Adrenal gland (tissue), 12 donors: ENCODE measurements around the gene TTC3. TPM values are rescaled to one million over a fixed set of nuclear protein-coding genes. Genes with fewer than 3 reads are reported as not detected.

ENCODE experiments used
- DNase-seq, 7 donors: peaks; one replicate each; pipeline ENCODE4 v3.0.0-alpha.2; 2019 to 2020
- H3K27ac ChIP-seq, 5 donors: fragments of 200-600 bp; sonication (generic) in 4 of 5; 1 replicate in 3 of 5; 2 replicates in 2 of 5; pipeline versions ENCODE4 v1.5.1 to v1.8.0; 2016 to 2020; ENCODE audit warnings: mild to moderate bottlenecking in 1 of 5
- H3K27me3 ChIP-seq: fragments of 200-600 bp; 2 replicates; pipeline ENCODE4 v1.8.0; 2021
- H3K36me3 ChIP-seq, 2 donors: fragments of 200-600 bp; replicated peaks in 1 of 2; 1 replicate in 1 of 2; 2 replicates in 1 of 2; pipeline versions ENCODE4 v1.5.1 to v1.8.0; 2018 to 2022
- H3K4me1 ChIP-seq, 2 donors: fragments of 200-600 bp; replicated peaks in 1 of 2; 1 replicate in 1 of 2; 2 replicates in 1 of 2; pipeline versions ENCODE4 v1.5.1 to v1.8.0; 2018 to 2021
- H3K4me3 ChIP-seq, 4 donors: fragments of 200-600 bp; sonication (generic) in 3 of 4; one replicate each; pipeline ENCODE4 v1.5.1; 2016 to 2018
- H3K9me3 ChIP-seq, 3 donors: fragments of 200-600 bp; sonication (generic) in 1 of 3; replicated peaks in 1 of 3; 1 replicate in 2 of 3; 2 replicates in 1 of 3; pipeline versions ENCODE4 v1.5.1 to v1.8.0; 2016 to 2021
- POLR2A ChIP-seq, 2 donors: fragments of 450-650 bp; IDR thresholded peaks; one replicate each; pipeline ENCODE4 v1.6.1; 2017; ENCODE audit warnings: antibody characterized with exemption in 2 of 2, mild to moderate bottlenecking in 2 of 2, moderate library complexity in 1 of 2
- WGBS, 4 donors: extraction: QIAGEN DNeasy Blood & Tissue Kit in 2 of 4; methylation state at CpG; one replicate each; pipeline versions ENCODE4 v1.1.5 to v1.1.7; 2013 to 2017; 5-methylcytosine and 5-hydroxymethylcytosine counted together
- intact Hi-C, 2 donors: fragments of 100-400 bp; cut with DNase I; formaldehyde crosslinking; loops; one replicate each; pipeline versions ENCODE4 v1.14.1 to v1.15.0; 2022 to 2023
- polyA plus RNA-seq, 3 donors: library from polyadenylated mRNA; stranded (reverse); fragments of 200-250 nt in 2 of 3; fragments of 350-450 nt in 1 of 3; fragmentation: Illumina TruSeq in 1 of 3; extraction: RNeasy Lipid Tissue Mini Kit (QIAGEN cat#74804) in 1 of 3; gene quantifications; one replicate each; pipeline ENCODE4 v1.2.3, GENCODE V29; 2013 to 2014
- total RNA-seq, 9 donors: library from RNA; depleted of rRNA in 4 of 9; stranded (reverse); fragments of >200 nt in 4 of 9; fragments of 120-200 nt in 1 of 9; fragmentation: NEBNext Ultra II Directional in 1 of 9; extraction: Animal tissue kit (Norgen Biotek cat#: 25700) in 1 of 9; gene quantifications; one replicate each; pipeline versions ENCODE4 v1.1.0 to v1.2.4, GENCODE V29; 2013 to 2023
- TF ChIP-seq, protein P1 (sequence below), 6 experiments: fragments of 450-650 bp in 4 of 6; fragments of 200-600 bp in 2 of 6; sonication (generic) in 1 of 6; IDR thresholded peaks; 1 replicate in 5 of 6; 2 replicates in 1 of 6; pipeline versions ENCODE4 v1.5.1 to v1.8.0; 2016 to 2021; ENCODE audit warnings: antibody characterized with exemption in 6 of 6, mild to moderate bottlenecking in 2 of 6, moderate library complexity in 1 of 6
- donor health status: healthy with polysubstance abuse.
- donor health status: Bipolar disorder and iron deficiency.
- donor health status: DM: yes; HTN: yes; CAD: no.
- donor health status: DM: no; HTN: no; CAD: no.
- donor health status: DM: no; HTN: no; CAD: no.
- donor health status: DM: yes; HTN: yes; CAD: no.

TTC3 gene
- total and polyA plus RNA-seq, 12 donors, result 37.9 to 286 (median 136) TPM

DNA sequence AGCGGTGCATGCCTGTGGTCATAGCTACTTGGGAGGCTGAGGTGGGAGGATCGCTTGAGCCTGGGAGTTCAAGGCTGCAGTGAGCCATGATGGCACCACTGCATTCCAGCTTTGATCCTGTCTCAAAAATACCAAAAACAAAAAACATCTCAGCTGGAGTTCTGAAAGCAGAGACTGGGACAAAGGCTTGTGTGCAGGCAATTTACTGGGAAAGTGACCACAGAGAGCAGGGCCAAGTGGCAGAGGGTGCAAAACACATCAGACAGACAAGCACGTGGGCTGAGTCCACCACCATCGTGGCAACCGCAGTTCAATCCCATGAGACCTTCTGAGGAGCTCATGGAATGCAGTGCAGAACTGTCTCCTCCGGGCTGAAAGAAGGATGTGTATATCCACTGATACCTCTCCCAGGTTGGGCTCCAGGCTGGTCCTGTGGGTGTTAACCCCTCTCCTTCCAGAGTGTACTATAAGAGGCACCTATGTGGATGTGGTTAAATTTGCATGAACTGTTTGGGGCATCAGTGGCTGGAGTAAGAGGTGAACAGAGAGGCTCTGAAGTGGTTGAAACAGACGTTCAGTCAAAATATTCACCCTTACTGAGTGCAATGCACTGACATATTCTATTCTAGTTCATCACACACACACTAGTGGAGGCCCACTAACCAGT is 11.0 kb upstream of the TTC3 start:
- TF ChIP-seq, protein P1, sequence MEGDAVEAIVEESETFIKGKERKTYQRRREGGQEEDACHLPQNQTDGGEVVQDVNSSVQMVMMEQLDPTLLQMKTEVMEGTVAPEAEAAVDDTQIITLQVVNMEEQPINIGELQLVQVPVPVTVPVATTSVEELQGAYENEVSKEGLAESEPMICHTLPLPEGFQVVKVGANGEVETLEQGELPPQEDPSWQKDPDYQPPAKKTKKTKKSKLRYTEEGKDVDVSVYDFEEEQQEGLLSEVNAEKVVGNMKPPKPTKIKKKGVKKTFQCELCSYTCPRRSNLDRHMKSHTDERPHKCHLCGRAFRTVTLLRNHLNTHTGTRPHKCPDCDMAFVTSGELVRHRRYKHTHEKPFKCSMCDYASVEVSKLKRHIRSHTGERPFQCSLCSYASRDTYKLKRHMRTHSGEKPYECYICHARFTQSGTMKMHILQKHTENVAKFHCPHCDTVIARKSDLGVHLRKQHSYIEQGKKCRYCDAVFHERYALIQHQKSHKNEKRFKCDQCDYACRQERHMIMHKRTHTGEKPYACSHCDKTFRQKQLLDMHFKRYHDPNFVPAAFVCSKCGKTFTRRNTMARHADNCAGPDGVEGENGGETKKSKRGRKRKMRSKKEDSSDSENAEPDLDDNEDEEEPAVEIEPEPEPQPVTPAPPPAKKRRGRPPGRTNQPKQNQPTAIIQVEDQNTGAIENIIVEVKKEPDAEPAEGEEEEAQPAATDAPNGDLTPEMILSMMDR (IDR thresholded peaks at IDR 0.05), result no peak
- TF ChIP-seq POLR2A (IDR thresholded peaks at IDR 0.05), result no peak
- Histone ChIP-seq H3K9me3 (no peaks in the 10 kb centered on the region), H3K27me3 (no peaks in the 10 kb centered on the region), H3K27ac (no peak overlapping the region), H3K4me3 (no peak overlapping the region), H3K4me1 (peaks cover 0 to 5% of the 10 kb centered on the region in 2 donors), H3K36me3 (peaks cover 0 to 15% of the 10 kb centered on the region in 2 donors)
- 61 to 74% (median 66%) methylated on average over 7 of the region's 7 CpGs for WGBS, 4 donors
- intact Hi-C loops, result no loop called here
- DNase-seq, result no peak

DNA sequence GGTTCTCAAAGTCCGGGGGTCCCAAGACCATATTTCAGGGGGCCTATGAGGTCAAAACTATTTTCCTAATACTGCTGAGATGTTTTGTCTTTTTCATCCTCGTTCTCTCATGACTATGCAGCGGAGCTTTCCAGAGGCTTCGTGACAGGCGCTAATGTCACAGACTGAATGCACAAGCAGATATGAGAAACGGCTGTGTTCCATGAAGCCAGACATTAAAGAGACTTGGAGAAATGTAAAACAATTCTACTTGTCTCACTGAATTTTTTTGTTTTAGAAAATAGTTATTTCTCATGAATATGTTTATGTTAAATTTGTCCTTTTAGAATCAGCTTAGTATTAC is 10.5 kb upstream of the TTC3 start:
- no peaks in the 10 kb centered on the region for H3K27me3 ChIP-seq
- H3K4me1 ChIP-seq, result peaks cover 0 to 4% of the 10 kb centered on the region in 2 donors
- H3K4me3 ChIP-seq, result no peak overlapping the region
- WGBS, 4 donors, result 83 to 94% (median 89%) methylated on average over 6 of the region's 6 CpGs
- no peak overlapping the region for H3K27ac ChIP-seq
- no peaks in the 10 kb centered on the region for H3K9me3 ChIP-seq
- H3K36me3 ChIP-seq, result peaks cover 0 to 20% of the 10 kb centered on the region in 2 donors
- DNase-seq, result no peak
- intact Hi-C loops, result no loop called here
- no peak for TF ChIP-seq POLR2A (IDR thresholded peaks at IDR 0.05)
- TF ChIP-seq, protein P1 (IDR thresholded peaks at IDR 0.05), result no peak

DNA sequence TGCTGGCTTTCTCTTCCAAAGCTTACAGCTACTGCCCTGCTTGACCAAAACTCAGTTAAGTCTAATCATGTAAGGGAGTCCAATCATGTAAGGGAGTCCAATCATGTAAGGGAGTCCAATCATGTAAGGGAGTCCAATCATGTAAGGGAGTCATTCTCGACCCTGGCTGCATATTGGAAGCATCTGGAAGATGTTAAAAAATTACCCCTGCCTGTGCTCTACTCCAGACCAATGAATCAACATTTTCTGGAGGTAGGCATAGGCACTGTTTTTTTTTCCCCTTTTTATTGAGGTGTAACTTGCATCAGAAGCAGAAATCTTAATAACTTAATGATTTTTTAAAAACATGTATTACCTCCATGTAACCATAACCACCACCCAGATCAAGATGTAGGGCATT is 9.6 kb upstream of the TTC3 start:
- TF ChIP-seq, protein P1 (IDR thresholded peaks at IDR 0.05), result no peak
- no peak for TF ChIP-seq POLR2A (IDR thresholded peaks at IDR 0.05)
- H3K9me3 ChIP-seq, result no peaks in the 10 kb centered on the region
- peaks cover 0 to 22% of the 10 kb centered on the region in 2 donors for H3K36me3 ChIP-seq
- H3K4me3 ChIP-seq, result no peak overlapping the region
- H3K27me3 ChIP-seq, result no peaks in the 10 kb centered on the region
- DNase-seq, result no peak
- H3K27ac ChIP-seq, result no peak overlapping the region
- 54 to 86% (median 73%) methylated on average over 1 of the region's 1 CpG for WGBS, 4 donors
- H3K4me1 ChIP-seq, result no peaks in the 10 kb centered on the region
- intact Hi-C loops, result no loop called here

DNA sequence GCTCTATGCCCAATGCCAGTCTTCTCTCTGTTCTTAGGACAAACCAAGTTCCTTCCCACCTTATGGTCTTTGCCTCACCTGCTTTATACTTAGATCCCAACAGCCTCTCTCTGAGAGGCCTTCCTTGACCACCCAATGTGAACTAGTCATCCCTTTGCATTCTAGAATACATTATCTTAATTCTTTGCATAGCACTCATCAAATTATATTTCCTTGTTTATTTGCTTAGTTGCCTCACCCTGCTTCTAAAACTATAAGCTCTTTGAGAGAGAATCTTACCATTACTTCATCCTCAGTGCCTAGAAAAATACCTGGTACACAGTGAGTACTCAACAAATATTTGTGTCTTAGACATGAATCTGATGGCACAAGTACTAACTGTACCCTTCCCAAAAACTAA is 8.2 kb upstream of the TTC3 start:
- Histone ChIP-seq H3K4me1 (no peaks in the 10 kb centered on the region), H3K27me3 (no peaks in the 10 kb centered on the region), H3K27ac (no peak overlapping the region), H3K36me3 (peaks cover 0 to 22% of the 10 kb centered on the region in 2 donors), H3K9me3 (no peaks in the 10 kb centered on the region), H3K4me3 (no peak overlapping the region)
- DNase-seq, result no peak
- intact Hi-C loops, result no loop called here
- TF ChIP-seq POLR2A (IDR thresholded peaks at IDR 0.05), result no peak
- TF ChIP-seq, protein P1 (IDR thresholded peaks at IDR 0.05), result no peak
